DOHH2 (cell line): ENCODE results near the gene ZNF708.

Experiments used
- CTCF ChIP-seq: fragments of 200-600 bp; sonication (generic); IDR thresholded peaks from one replicate; pipeline ENCODE4 v1.5.1; 2014; ENCODE audit warnings: antibody characterized with exemption, mild to moderate bottlenecking, low read depth, low read length; ENCODE audit not compliant: poor library complexity, severe bottlenecking
- EZH2phosphoT487 ChIP-seq: fragments of 200-600 bp; sonication (generic); IDR thresholded peaks from 2 replicates; pipeline ENCODE4 v1.6.1; 2017; ENCODE audit warnings: borderline replicate concordance, mild to moderate bottlenecking, antibody characterized with exemption, low read length, moderate library complexity, mixed read lengths

- TF ChIP-seq CTCF (no peak), EZH2phosphoT487 (no peak)
These were observed 11.4 kb downstream of the ZNF708 start for GRCh38 chr19:21317821-21318220.
